CD4-positive, alpha-beta T cell (primary cell): ENCODE data around the gene KIF26A. TPM values are rescaled to one million over a fixed set of nuclear protein-coding genes. Genes with fewer than 3 reads are reported as not detected.
A peak's percentile ranks its signal among the peaks of the same experiment; 100 is the strongest.

Experiments
- ATAC-seq: fragments of 200-7000 bp; cut with Tn5 transposase; one replicate; pipeline ENCODE4 v1.10.0; 2022; ENCODE audit warnings: mild to moderate bottlenecking; ENCODE audit not compliant: poor library complexity
- CTCF ChIA-PET: fragments of 350-600 bp; sonication (Branson Sonifier 250); formaldehyde crosslinking; loops from one replicate; lab custom pipeline; 2021; ENCODE audit warnings: antibody characterized with exemption, inconsistent platforms; lab: Charles Lee
- POLR2A ChIA-PET: fragments of 350-600 bp; sonication (Branson Sonifier 250); formaldehyde crosslinking; loops from one replicate; lab custom pipeline; 2021; ENCODE audit warnings: antibody characterized with exemption, inconsistent platforms; lab: Charles Lee
- DNase-seq, 14 experiments: peaks; one replicate each; pipeline ENCODE4 v3.0.0-alpha.2; 2013 to 2020; ENCODE audit warnings: mixed read lengths in 2 of 14
- H3K27ac ChIP-seq, 2 donors: one replicate each; pipeline versions ENCODE4 v1.5.1 to v1.7.0; 2013; ENCODE audit warnings: low read length in 2 of 2, low read depth in 1 of 2, mild to moderate bottlenecking in 1 of 2
- H3K27me3 ChIP-seq, 2 experiments: 1 replicate in 1 of 2; 2 replicates in 1 of 2; pipeline versions ENCODE4 v1.6.1 to v1.7.0; 2013; ENCODE audit warnings: low read length in 2 of 2, control low read depth in 1 of 2, mild to moderate bottlenecking in 1 of 2, moderate library complexity in 1 of 2; ENCODE audit not compliant: insufficient read depth in 2 of 2, control insufficient read depth in 1 of 2
- H3K36me3 ChIP-seq: one replicate; pipeline ENCODE4 v1.6.1; 2013; ENCODE audit warnings: low read length, control low read depth; ENCODE audit not compliant: insufficient read depth
- H3K4me1 ChIP-seq: one replicate; pipeline ENCODE4 v1.6.1; 2013; ENCODE audit warnings: low read length, control low read depth; ENCODE audit not compliant: insufficient read depth
- H3K4me3 ChIP-seq: one replicate; pipeline ENCODE4 v1.5.1; 2013; ENCODE audit warnings: mild to moderate bottlenecking, low read length, moderate library complexity
- H3K9me3 ChIP-seq, 2 experiments: 1 replicate in 1 of 2; 2 replicates in 1 of 2; pipeline versions ENCODE4 v1.6.1 to v1.7.0; 2013; ENCODE audit warnings: low read length in 2 of 2, mild to moderate bottlenecking in 2 of 2, control low read depth in 1 of 2, moderate library complexity in 1 of 2; ENCODE audit not compliant: control insufficient read depth in 1 of 2, insufficient read depth in 1 of 2
- H3K27ac Mint-ChIP-seq: one replicate; pipeline ENCODE4 v1.8.0; 2020; ENCODE audit warnings: mixed read lengths
- H3K27me3 Mint-ChIP-seq: one replicate; pipeline ENCODE4 v1.8.0; 2021; ENCODE audit warnings: mixed read lengths
- H3K36me3 Mint-ChIP-seq: one replicate; pipeline ENCODE4 v1.8.0; 2021; ENCODE audit warnings: low read depth, mixed read lengths
- H3K4me1 Mint-ChIP-seq: one replicate; pipeline ENCODE4 v1.8.0; 2021; ENCODE audit warnings: low read depth, mixed read lengths
- H3K4me3 Mint-ChIP-seq: one replicate; pipeline ENCODE4 v1.8.0; 2020; ENCODE audit warnings: mild to moderate bottlenecking, mixed read lengths
- H3K9me3 Mint-ChIP-seq: one replicate; pipeline ENCODE4 v1.8.0; 2020; ENCODE audit warnings: mixed read lengths
- intact Hi-C, 2 experiments: fragments of 100-400 bp; cut with DNase I in 1 of 2; cut with micrococcal nuclease in 1 of 2; formaldehyde crosslinking; loops; one replicate each; pipeline versions ENCODE4 v1.15.1 to v1.9.0; 2023 to 2025; cut with DNase I, micrococcal nuclease
- total RNA-seq, 174 experiments: library from RNA in 2 of 174; stranded (reverse) in 2 of 174; gene quantifications; one replicate each; pipeline ENCODE4 v1.2.3 and lab custom pipeline; 2021 to 2026
- TF ChIP-seq, protein P1 (sequence below): fragments of 200-600 bp; IDR thresholded peaks from one replicate; pipeline ENCODE4 v1.8.0; 2022; ENCODE audit warnings: antibody characterized with exemption, mild to moderate bottlenecking

The KIF26A gene
- total RNA-seq, 2 experiments from 2014 or later: 0.25 to 0.31 TPM

DNA sequence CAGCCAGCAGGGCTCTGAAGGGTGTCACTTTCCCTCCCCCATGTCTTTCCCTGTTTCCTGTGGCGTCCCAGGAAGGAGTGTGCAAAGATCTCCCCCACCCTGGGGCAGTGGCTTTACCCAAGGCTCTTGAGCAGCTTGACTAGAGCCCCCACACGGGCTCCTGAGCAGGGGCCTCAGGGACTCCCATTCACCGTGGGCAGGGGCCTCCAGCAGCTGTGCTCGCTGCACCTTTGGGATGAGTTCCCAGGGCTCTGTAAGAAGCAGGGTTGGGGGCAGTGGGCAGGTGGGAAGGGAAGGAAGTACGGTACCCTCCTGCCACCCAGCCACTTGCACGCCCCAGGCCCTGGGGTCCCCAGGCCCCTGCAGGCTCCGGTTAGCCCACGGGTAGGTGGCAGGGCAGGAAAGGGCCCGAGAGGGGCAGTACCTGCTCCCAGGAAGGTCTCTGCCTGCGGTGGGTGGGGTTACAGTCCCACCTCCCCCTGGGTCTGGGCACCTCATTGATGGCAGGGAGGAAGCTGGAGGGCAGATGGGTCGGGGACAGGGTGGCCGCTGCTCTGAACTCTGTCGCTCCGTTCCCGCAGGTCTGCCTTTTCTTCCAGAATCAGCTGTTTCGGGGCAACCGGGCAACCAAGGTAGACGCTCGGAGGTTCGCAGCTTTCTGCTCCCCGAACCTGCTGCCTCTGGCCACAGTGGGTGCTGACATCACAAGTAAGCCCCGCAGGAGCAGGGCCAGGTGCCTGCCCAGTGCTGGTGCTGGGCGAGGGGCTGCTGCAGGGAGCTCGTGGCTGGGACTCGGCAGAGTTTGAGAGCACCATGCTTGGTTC, 39.9 kb upstream of the KIF26A start:
- ATAC-seq: no peak

DNA sequence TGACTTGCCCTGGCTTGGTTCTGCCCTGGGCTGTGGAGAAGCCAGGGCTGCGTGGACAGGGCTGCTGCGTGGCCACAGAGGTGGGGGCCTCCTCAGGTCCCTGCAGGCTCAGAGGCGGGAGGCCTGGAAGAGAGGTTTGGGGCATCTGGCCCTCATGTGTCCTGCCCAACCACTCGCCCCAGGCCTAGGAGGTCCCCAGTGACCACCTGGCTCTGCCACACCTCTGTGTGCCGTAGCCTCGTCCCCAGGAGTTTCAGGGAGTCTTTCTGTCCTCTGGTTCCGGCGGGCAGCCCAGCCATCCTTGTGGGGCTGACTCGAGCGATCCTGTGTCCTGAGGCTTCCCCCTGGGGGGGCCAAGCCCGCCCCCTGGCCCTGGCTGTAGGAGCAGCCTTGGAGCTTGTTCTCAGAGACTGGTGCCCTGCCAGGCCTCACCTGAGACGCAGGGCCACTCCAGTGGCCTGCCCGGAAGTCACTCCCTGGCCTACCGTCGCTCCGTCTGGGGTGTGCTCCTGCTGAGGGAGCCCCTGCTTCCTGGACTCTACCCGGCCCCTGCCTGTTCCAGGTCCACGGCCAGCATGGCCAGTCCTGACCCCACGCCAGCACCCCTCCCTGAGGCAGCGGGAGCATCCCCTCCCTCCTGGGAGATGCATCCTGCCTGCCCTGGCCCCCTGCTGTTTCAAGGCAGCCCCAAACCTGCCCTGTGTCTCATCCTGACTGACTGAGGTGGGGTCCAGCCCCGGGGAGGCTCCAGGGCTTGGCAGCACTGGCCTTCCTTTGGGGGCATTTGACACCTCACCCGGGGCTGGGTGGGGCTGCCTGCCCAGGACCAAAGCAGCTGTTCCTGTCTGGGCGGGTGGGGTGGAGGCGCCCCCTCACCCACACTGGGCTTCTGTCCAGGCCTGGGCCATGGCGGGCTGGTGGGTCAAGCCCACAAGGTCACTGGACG, 39.0 kb upstream of the KIF26A start:
- Histone ChIP-seq H3K9me3 (peaks cover 0 to 7% of the 10 kb centered on the region in 2 experiments), H3K27me3 (no peaks in the 10 kb centered on the region), H3K4me3 (no peak overlapping the region), H3K27ac (no peak overlapping the region), H3K4me1 (peaks cover 5% of the 10 kb centered on the region), H3K36me3 (no peaks in the 10 kb centered on the region)
- no peaks in the 10 kb centered on the region for H3K9me3 Mint-ChIP-seq
- H3K36me3 Mint-ChIP-seq: no peaks in the 10 kb centered on the region
- H3K27me3 Mint-ChIP-seq: peaks cover 3% of the 10 kb centered on the region
- DNase-seq: peak in 1 of 14 experiments; percentile 2
- H3K4me1 Mint-ChIP-seq: peaks cover 3% of the 10 kb centered on the region
- TF ChIP-seq, protein P1, sequence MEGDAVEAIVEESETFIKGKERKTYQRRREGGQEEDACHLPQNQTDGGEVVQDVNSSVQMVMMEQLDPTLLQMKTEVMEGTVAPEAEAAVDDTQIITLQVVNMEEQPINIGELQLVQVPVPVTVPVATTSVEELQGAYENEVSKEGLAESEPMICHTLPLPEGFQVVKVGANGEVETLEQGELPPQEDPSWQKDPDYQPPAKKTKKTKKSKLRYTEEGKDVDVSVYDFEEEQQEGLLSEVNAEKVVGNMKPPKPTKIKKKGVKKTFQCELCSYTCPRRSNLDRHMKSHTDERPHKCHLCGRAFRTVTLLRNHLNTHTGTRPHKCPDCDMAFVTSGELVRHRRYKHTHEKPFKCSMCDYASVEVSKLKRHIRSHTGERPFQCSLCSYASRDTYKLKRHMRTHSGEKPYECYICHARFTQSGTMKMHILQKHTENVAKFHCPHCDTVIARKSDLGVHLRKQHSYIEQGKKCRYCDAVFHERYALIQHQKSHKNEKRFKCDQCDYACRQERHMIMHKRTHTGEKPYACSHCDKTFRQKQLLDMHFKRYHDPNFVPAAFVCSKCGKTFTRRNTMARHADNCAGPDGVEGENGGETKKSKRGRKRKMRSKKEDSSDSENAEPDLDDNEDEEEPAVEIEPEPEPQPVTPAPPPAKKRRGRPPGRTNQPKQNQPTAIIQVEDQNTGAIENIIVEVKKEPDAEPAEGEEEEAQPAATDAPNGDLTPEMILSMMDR: no peak
- H3K4me3 Mint-ChIP-seq: no peak overlapping the region
- intact Hi-C loops: no loop called here
- ChIA-PET POLR2A (no interaction called here), CTCF (no interaction called here)
- no peak for ATAC-seq
- H3K27ac Mint-ChIP-seq: no peak overlapping the region

More for the DNA sequence above, 39.9 kb upstream of the KIF26A start:
- CTCF ChIA-PET: no interaction called here
- intact Hi-C loops: no loop called here
- no peak overlapping the region for H3K4me3 ChIP-seq
- no peaks in the 10 kb centered on the region for H3K36me3 Mint-ChIP-seq
- POLR2A ChIA-PET: no interaction called here
- peaks cover 4% of the 10 kb centered on the region for H3K27me3 Mint-ChIP-seq
- H3K9me3 ChIP-seq: peaks cover 0 to 7% of the 10 kb centered on the region in 2 experiments
- peaks cover 5% of the 10 kb centered on the region for H3K4me1 Mint-ChIP-seq
- no peak overlapping the region for H3K4me3 Mint-ChIP-seq
- no peak overlapping the region for H3K27ac Mint-ChIP-seq
- DNase-seq: peak in 1 of 14 experiments; percentile 3
- no peaks in the 10 kb centered on the region for H3K27me3 ChIP-seq
- H3K36me3 ChIP-seq: no peaks in the 10 kb centered on the region
- no peak overlapping the region for H3K27ac ChIP-seq
- H3K4me1 ChIP-seq: peaks cover 11% of the 10 kb centered on the region
- no peaks in the 10 kb centered on the region for H3K9me3 Mint-ChIP-seq
- TF ChIP-seq, protein P1: no peak

DNA sequence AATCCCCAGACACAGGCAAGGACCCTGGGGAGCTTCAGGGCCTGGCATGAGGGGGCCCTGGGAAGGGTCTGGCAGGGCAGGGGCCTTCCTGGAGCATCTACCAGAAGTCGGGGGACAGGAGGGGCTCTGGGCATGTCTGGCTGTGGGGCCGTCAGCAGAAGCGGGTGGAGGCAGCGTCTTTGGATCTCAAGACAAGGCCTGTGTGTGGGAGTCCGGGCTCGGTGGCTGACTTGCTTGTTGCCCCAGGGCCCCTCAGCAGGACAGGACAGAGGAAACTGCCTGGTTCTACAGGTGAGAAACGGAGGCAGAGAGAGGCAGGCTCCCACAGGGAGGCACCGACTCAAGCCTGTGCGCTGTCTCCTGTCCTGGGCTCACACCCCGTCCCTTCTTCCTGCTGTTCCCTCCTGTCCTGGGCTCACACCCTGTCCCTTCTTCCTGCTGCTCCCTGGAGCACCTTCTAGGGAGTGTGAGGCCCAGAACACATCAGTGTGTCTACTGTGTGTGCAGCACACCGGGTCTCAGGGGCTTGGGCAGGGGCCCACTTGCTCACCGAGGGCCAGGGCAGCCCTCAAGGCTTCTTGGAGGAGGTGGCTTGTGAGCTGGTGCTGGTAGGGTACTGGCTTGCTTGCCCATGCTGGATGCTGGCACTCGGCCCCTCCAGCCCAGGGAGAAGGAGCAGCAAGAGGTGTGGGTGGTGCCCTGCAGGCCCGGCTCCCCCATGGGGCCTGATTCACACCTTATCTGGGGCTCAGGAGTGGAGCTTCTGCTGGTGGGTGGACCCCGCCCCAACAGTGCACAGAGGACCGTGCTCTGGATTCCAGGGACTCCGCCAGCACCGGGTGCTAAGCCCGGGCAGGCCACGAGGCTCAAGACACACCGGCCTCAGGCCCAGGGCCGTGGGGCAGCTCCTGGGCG, 38.0 kb upstream of the KIF26A start:
- Histone ChIP-seq H3K27ac (no peak overlapping the region), H3K4me1 (no peaks in the 10 kb centered on the region), H3K36me3 (no peaks in the 10 kb centered on the region), H3K27me3 (no peaks in the 10 kb centered on the region), H3K9me3 (peaks cover 0 to 7% of the 10 kb centered on the region in 2 experiments), H3K4me3 (no peak overlapping the region)
- H3K4me3 Mint-ChIP-seq: no peak overlapping the region
- TF ChIP-seq, protein P1: no peak
- intact Hi-C loops: no loop called here
- CTCF ChIA-PET: no interaction called here
- H3K36me3 Mint-ChIP-seq: no peaks in the 10 kb centered on the region
- no peak overlapping the region for H3K27ac Mint-ChIP-seq
- no peaks in the 10 kb centered on the region for H3K27me3 Mint-ChIP-seq
- ATAC-seq: no peak
- no peaks in the 10 kb centered on the region for H3K4me1 Mint-ChIP-seq
- POLR2A ChIA-PET: no interaction called here
- DNase-seq: peak in 1 of 14 experiments; percentile 1
- no peaks in the 10 kb centered on the region for H3K9me3 Mint-ChIP-seq
